Astrocyte of the hippocampus (primary cell): Measurements from ENCODE around the gene ZFAND3.
A peak's percentile ranks its signal among the peaks of the same experiment; 100 is the strongest.

ENCODE experiments used
- DNase-seq: peaks from one replicate; pipeline ENCODE4 v3.0.0; 2011; ENCODE audit warnings: low read depth, low spot score

The ZFAND3 gene

GRCh38 chr6:37998366-37998765, 178.8 kb downstream of the ZFAND3 start:
- no peak for DNase-seq

- no peak for DNase-seq
These were observed 181.9 kb downstream of the ZFAND3 start for GRCh38 chr6:38001386-38001785.

GRCh38 chr6:38004908-38005307, 185.4 kb downstream of the ZFAND3 start:
- no peak for DNase-seq

GRCh38 chr6:38011937-38012336, 192.4 kb downstream of the ZFAND3 start:
- no peak for DNase-seq

GRCh38 chr6:38012573-38012972, 193.0 kb downstream of the ZFAND3 start:
- peak; percentile 59 for DNase-seq

- DNase-seq: peak; percentile 25
These were observed 195.8 kb downstream of the ZFAND3 start for GRCh38 chr6:38015341-38015740.

GRCh38 chr6:38016824-38017223, 197.3 kb downstream of the ZFAND3 start:
- no peak for DNase-seq

- DNase-seq: no peak
These were observed 199.2 kb downstream of the ZFAND3 start for GRCh38 chr6:38018755-38019165.

- DNase-seq: no peak
These were observed 201.1 kb downstream of the ZFAND3 start for GRCh38 chr6:38020593-38020992.

- DNase-seq: no peak
These were observed 201.5 kb downstream of the ZFAND3 start for GRCh38 chr6:38021029-38021428.

GRCh38 chr6:38021571-38021970, 202.0 kb downstream of the ZFAND3 start:
- DNase-seq: no peak

- DNase-seq: no peak
These were observed 203.2 kb downstream of the ZFAND3 start for GRCh38 chr6:38022688-38023087.

- no peak for DNase-seq
These were observed 205.4 kb downstream of the ZFAND3 start for GRCh38 chr6:38024908-38025307.

- no peak for DNase-seq
These were observed 205.9 kb downstream of the ZFAND3 start for GRCh38 chr6:38025451-38025850.

- peak; percentile 23 for DNase-seq
These were observed 208.3 kb downstream of the ZFAND3 start for GRCh38 chr6:38027685-38028373.

GRCh38 chr6:38030380-38030779, 210.9 kb downstream of the ZFAND3 start:
- DNase-seq: no peak

- DNase-seq: no peak
These were observed 213.3 kb downstream of the ZFAND3 start for GRCh38 chr6:38032797-38033196.

GRCh38 chr6:38033442-38033982, 214.0 kb downstream of the ZFAND3 start:
- no peak for DNase-seq

- peak; percentile 55 for DNase-seq
These were observed 214.9 kb downstream of the ZFAND3 start for GRCh38 chr6:38034274-38034914.

- DNase-seq: no peak
These were observed 216.0 kb downstream of the ZFAND3 start for GRCh38 chr6:38035478-38035877.

- DNase-seq: no peak
These were observed 220.0 kb downstream of the ZFAND3 start for GRCh38 chr6:38039502-38039901.

- DNase-seq: no peak
These were observed 220.7 kb downstream of the ZFAND3 start for GRCh38 chr6:38040254-38040653.

- DNase-seq: no peak
These were observed 223.8 kb downstream of the ZFAND3 start for GRCh38 chr6:38043259-38043753.
